GM12878 (cell line): ENCODE results near the gene GPATCH3. TPM values are rescaled to one million over a fixed set of nuclear protein-coding genes. Genes with fewer than 3 reads are reported as not detected.

Experiments used
- ATAC-seq: fragments of 200-7000 bp; cut with Tn5 transposase; 3 replicates; pipeline ENCODE4 v1.9.1; 2020; ENCODE audit warnings: mild to moderate bottlenecking, moderate library complexity
- BruUV-seq: library from RNA; stranded (reverse); fragments of 400-500 nt; replicated peaks from 2 replicates; lab custom pipeline; 2021; lab: Mats Ljungman, UMichigan
- CTCF ChIA-PET: fragments of 300-600 bp; sonication (Branson Sonifier 250); formaldehyde crosslinking; extraction: SDS; loops from one replicate; lab custom pipeline; 2021; ENCODE audit warnings: inconsistent platforms; lab: Yijun Ruan, JAX
- POLR2A ChIA-PET: fragments of 350-600 bp; formaldehyde crosslinking; extraction: SDS; loops from one replicate; lab custom pipeline; 2021; ENCODE audit warnings: inconsistent platforms; lab: Charles Lee
- RAD21 ChIA-PET: fragments of 300-600 bp; sonication (Branson Sonifier 250); formaldehyde crosslinking; loops from one replicate; lab custom pipeline; 2023; ENCODE audit warnings: antibody characterized with exemption; ENCODE audit not compliant: unreplicated experiment; lab: Charles Lee
- SMC1A ChIA-PET: fragments of 300-600 bp; sonication (Branson Sonifier 250); formaldehyde crosslinking; loops from one replicate; lab custom pipeline; 2023; ENCODE audit not compliant: unreplicated experiment, uncharacterized antibody; lab: Charles Lee
- DNase-seq: peaks from one replicate; pipeline ENCODE4 v3.0.0-alpha.2; 2011; ENCODE audit warnings: low read depth, low spot score
- FAIRE-seq: peaks from 3 replicates; lab custom pipeline; 2011; peaks lifted over from hg19 to GRCh38; lab: Jason Lieb, UNC
- H2AFZ ChIP-seq: 2 replicates; pipeline ENCODE4 v1.6.0; 2011; ENCODE audit warnings: low read depth, low read length, control low read depth; ENCODE audit not compliant: control insufficient read depth
- H3K27ac ChIP-seq: 2 replicates; pipeline ENCODE4 v1.5.1; 2011; ENCODE audit warnings: control low read depth; ENCODE audit not compliant: control insufficient read depth, insufficient read depth
- H3K27me3 ChIP-seq, 2 experiments: replicated peaks in 1 of 2; 2 replicates each; pipeline versions ENCODE4 v1.6.0 to v1.6.1; 2011; ENCODE audit warnings: low read length in 1 of 2; ENCODE audit not compliant: control insufficient read depth in 2 of 2, insufficient read depth in 2 of 2
- H3K36me3 ChIP-seq, 2 experiments: 2 replicates each; pipeline ENCODE4 v1.5.1; 2011; ENCODE audit warnings: low read length in 1 of 2; ENCODE audit not compliant: control insufficient read depth in 2 of 2, insufficient read depth in 2 of 2
- H3K4me1 ChIP-seq: 2 replicates; pipeline ENCODE4 v1.6.1; 2011; ENCODE audit warnings: mild to moderate bottlenecking, low read length, moderate library complexity, mixed read lengths; ENCODE audit not compliant: control insufficient read depth, insufficient read depth
- H3K4me2 ChIP-seq: 2 replicates; pipeline ENCODE4 v1.6.0; 2011; ENCODE audit warnings: control low read depth; ENCODE audit not compliant: control insufficient read depth, insufficient read depth
- H3K4me3 ChIP-seq: fragments of 200-600 bp; sonication (generic); 2 replicates; pipeline ENCODE4 v1.5.1; 2016
- H3K79me2 ChIP-seq: 2 replicates; pipeline ENCODE4 v1.6.0; 2011; ENCODE audit warnings: low read length; ENCODE audit not compliant: control insufficient read depth, insufficient read depth
- H3K9ac ChIP-seq: 2 replicates; pipeline ENCODE4 v1.8.0; 2011; ENCODE audit warnings: low read length, control low read depth, mixed read lengths; ENCODE audit not compliant: control insufficient read depth, insufficient read depth
- H3K9me3 ChIP-seq: replicated peaks from 3 replicates; pipeline ENCODE4 v1.5.1; 2011; ENCODE audit warnings: mild to moderate bottlenecking, low read length; ENCODE audit not compliant: control insufficient read depth, insufficient read depth
- H4K20me1 ChIP-seq: 2 replicates; pipeline ENCODE4 v1.6.0; 2011; ENCODE audit not compliant: control insufficient read depth, insufficient read depth
- ASH2L ChIP-seq: fragments of 300-600, 200-600 bp; sonication (generic); IDR thresholded peaks from 2 replicates; pipeline ENCODE4 v1.6.1; 2017; ENCODE audit warnings: low read depth, mild to moderate bottlenecking, borderline replicate concordance
- ATF3 ChIP-seq: IDR thresholded peaks from 2 replicates; pipeline ENCODE4 v1.6.1; 2011; ENCODE audit warnings: low read depth, mild to moderate bottlenecking, low read length, moderate library complexity, borderline replicate concordance; ENCODE audit errors: extremely low read depth
- BHLHE40 ChIP-seq, 2 experiments: fragments of 450-650 bp in 1 of 2; IDR thresholded peaks; 2 replicates each; pipeline ENCODE4 v1.6.1; 2011 to 2017; ENCODE audit warnings: low read depth in 2 of 2, borderline replicate concordance in 1 of 2, improper control_type of control experiment in 1 of 2, low read length in 1 of 2, mild to moderate bottlenecking in 1 of 2
- BMI1 ChIP-seq: fragments of 450-650 bp; IDR thresholded peaks from 2 replicates; pipeline ENCODE4 v1.6.1; 2016; ENCODE audit warnings: mild to moderate bottlenecking, moderate library complexity, borderline replicate concordance
- CUX1 ChIP-seq: IDR thresholded peaks from 2 replicates; pipeline ENCODE4 v1.6.1; 2012; ENCODE audit warnings: improper control_type of control experiment, low read depth, low read length; ENCODE audit not compliant: insufficient replicate concordance
- FOS ChIP-seq: IDR thresholded peaks from 3 replicates; pipeline ENCODE4 v1.6.1; 2011; ENCODE audit warnings: borderline replicate concordance; ENCODE audit not compliant: insufficient read length; ENCODE audit errors: extremely low read depth
- GATAD2B ChIP-seq: fragments of 450-650 bp; conservative IDR thresholded peaks from 2 replicates; pipeline ENCODE4 v1.6.1; 2017; ENCODE audit warnings: low read depth, mild to moderate bottlenecking, moderate library complexity
- NFYA ChIP-seq: IDR thresholded peaks from 2 replicates; pipeline ENCODE4 v1.6.1; 2011; ENCODE audit warnings: low read depth, mild to moderate bottlenecking, low read length, improper control_type of control experiment, borderline replicate concordance
- NR2C1 ChIP-seq: fragments of 450-650 bp; IDR thresholded peaks from 2 replicates; pipeline ENCODE4 v1.6.1; 2017; ENCODE audit warnings: antibody characterized with exemption, mild to moderate bottlenecking, moderate library complexity
- POU2F2 ChIP-seq: IDR thresholded peaks from 3 replicates; pipeline ENCODE4 v1.6.1; 2011; ENCODE audit warnings: low read depth, mild to moderate bottlenecking, low read length, borderline replicate concordance
- RAD51 ChIP-seq: fragments of 450-650 bp; IDR thresholded peaks from 2 replicates; pipeline ENCODE4 v1.6.1; 2016; ENCODE audit warnings: moderate library complexity, mild to moderate bottlenecking, inconsistent platforms
- RFX5 ChIP-seq: IDR thresholded peaks from 2 replicates; pipeline ENCODE4 v1.6.1; 2011; ENCODE audit warnings: low read depth, low read length, improper control_type of control experiment
- SIN3A ChIP-seq: IDR thresholded peaks from 2 replicates; pipeline ENCODE4 v1.6.1; 2012; ENCODE audit warnings: low read depth, low read length, improper control_type of control experiment
- SKIL ChIP-seq: fragments of 450-650 bp; IDR thresholded peaks from 2 replicates; pipeline ENCODE4 v1.6.1; 2017; ENCODE audit warnings: mild to moderate bottlenecking, low read depth, inconsistent platforms; ENCODE audit not compliant: poor library complexity, severe bottlenecking
- SREBF2 ChIP-seq: IDR thresholded peaks from 2 replicates; pipeline ENCODE4 v1.6.1; 2012; ENCODE audit warnings: mild to moderate bottlenecking, low read length
- STAT1 ChIP-seq: fragments of 450-650 bp; conservative IDR thresholded peaks from 2 replicates; pipeline ENCODE4 v1.6.1; 2014; ENCODE audit warnings: antibody characterized with exemption, mild to moderate bottlenecking
- TARDBP ChIP-seq: IDR thresholded peaks from 2 replicates; pipeline ENCODE4 v1.6.1; 2016; ENCODE audit warnings: borderline replicate concordance
- WRNIP1 ChIP-seq: IDR thresholded peaks from 2 replicates; pipeline ENCODE4 v1.6.1; 2011; ENCODE audit warnings: low read depth, low read length, improper control_type of control experiment, borderline replicate concordance
- WGBS: methylation state at CpG from one replicate; pipeline ENCODE4 v1.1.6; 2016; ENCODE audit warnings: low lambda C conversion rate; ENCODE audit not compliant: insufficient replicate concordance, insufficient coverage; ENCODE audit errors: missing lambda C conversion rate; 5-methylcytosine and 5-hydroxymethylcytosine counted together
- in situ Hi-C: fragments of 300-500 bp; cut with MboI; formaldehyde crosslinking; loops from 9 replicates; pipeline ENCODE4 v1.14.3; 2018; ENCODE audit warnings: mixed read lengths
- intact Hi-C: fragments of 100-400 bp; cut with micrococcal nuclease; formaldehyde crosslinking; loops from one replicate; pipeline ENCODE4 v1.14.2; 2022; ENCODE audit not compliant: unreplicated experiment
- polyA plus RNA-seq, 11 experiments: library from polyadenylated mRNA; depleted of rRNA in 4 of 11; unstranded in 6 of 11; stranded (reverse) in 5 of 11; fragments of >200 nt; fragmentation: Nextera tagmentation in 4 of 11; fragmentation: Illumina TruSeq in 1 of 11; extraction: Ambion mirVana in 4 of 11; extraction: Trizol in 1 of 11; gene quantifications; 1 replicate in 1 of 11; 2 replicates in 10 of 11; pipeline versions ENCODE4 v1.2.1 to v1.2.3, GENCODE V29; 2011 to 2016; ENCODE audit warnings: inconsistent platforms in 2 of 11, missing spikeins in 2 of 11, low read depth in 1 of 11
- total RNA-seq, 4 experiments: library from RNA; depleted of rRNA in 3 of 4; stranded (reverse); fragments of >200 nt in 3 of 4; fragmentation: Illumina TruSeq in 1 of 4; extraction: Trizol in 1 of 4; gene quantifications; 2 replicates each; pipeline versions ENCODE4 v1.2.1 to v1.2.3, GENCODE V29; 2013 to 2021

Gene GPATCH3
- total and polyA plus RNA-seq, 10 of the 15 experiments (the other 5 are each of a cell fraction or from before 2014, with no cell fraction given), result 0.56 to 13.4 (median 8.7) TPM

GRCh38 chr1:26938659-26939025, 38.4 kb upstream of the GPATCH3 start:
- FAIRE-seq, result no peak
- no peak for DNase-seq
- no peak overlapping the region for H2AFZ ChIP-seq
- intact Hi-C loops (no loop called here), in situ Hi-C loops (no loop called here)
- ATAC-seq, result no peak
- no peaks in the 10 kb centered on the region for H3K4me1 ChIP-seq
- ChIA-PET RAD21 (no interaction called here), CTCF (no interaction called here), SMC1A (no interaction called here), POLR2A (no interaction called here)
- no TSS peak for BruUV-seq
- H3K9me3 ChIP-seq, result no peaks in the 10 kb centered on the region
- H3K9ac ChIP-seq, result no peak overlapping the region
- H3K27ac ChIP-seq, result no peak overlapping the region
- no peaks in the 10 kb centered on the region for H4K20me1 ChIP-seq
- peaks cover 15 to 26% of the 10 kb centered on the region in 2 experiments for H3K36me3 ChIP-seq
- WGBS, result 81% methylated on average over 2 of the region's 2 CpGs
- no peaks in the 10 kb centered on the region for H3K27me3 ChIP-seq
- no peak overlapping the region for H3K4me2 ChIP-seq
- no peak overlapping the region for H3K4me3 ChIP-seq
- peaks cover 2% of the 10 kb centered on the region for H3K79me2 ChIP-seq
- TF ChIP-seq STAT1, result no peak
- TF ChIP-seq POU2F2, result no peak
- no peak for TF ChIP-seq CUX1
- no peak for TF ChIP-seq RAD51
- TF ChIP-seq SREBF2, result no peak
- no peak for TF ChIP-seq GATAD2B
- no peak for TF ChIP-seq NFYA
- no peak for TF ChIP-seq ATF3
- TF ChIP-seq WRNIP1, result no peak
- TF ChIP-seq RFX5, result no peak
- TF ChIP-seq SIN3A, result no peak
- no peak for TF ChIP-seq NR2C1
- no peak for TF ChIP-seq ASH2L
- no peak for TF ChIP-seq BMI1
- TF ChIP-seq TARDBP, result no peak
- no peak for TF ChIP-seq SKIL
- TF ChIP-seq BHLHE40 (IDR thresholded peaks at IDR 0.05; ENCODE audit: borderline replicate concordance in 1 of 2, low read depth in 2 of 2, low read length in 1 of 2), result no peak
- TF ChIP-seq FOS, result no peak
